ENCODE data around the gene AP1S3.
"Not testable (repeated sequence)": the region's sequence is repeated elsewhere in the genome, so short reads cannot be mapped to it uniquely, and the experiment has no call there.

The AP1S3 gene

DNA sequence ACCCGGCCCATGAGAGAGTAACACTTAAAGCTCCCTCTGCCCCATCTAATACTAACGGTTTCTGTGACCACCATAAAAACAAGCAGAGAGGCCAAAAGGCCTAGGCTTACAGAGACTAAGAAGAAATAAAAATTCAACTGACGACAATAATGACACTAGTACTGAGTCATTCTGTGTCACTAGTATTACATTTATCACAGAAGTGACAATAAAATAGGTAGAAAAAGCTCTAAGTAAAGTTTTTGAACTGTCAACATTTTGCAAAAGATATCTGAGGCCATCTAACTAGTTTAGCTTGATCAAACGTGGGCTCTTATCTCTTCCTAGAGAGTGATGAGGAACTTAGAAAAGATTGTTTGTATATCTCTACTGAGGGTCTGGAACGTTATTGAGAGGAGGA is 35.6 kb downstream of the AP1S3 start:
- DNase-seq (ENCODE audit: low spot score), result no peak

DNA sequence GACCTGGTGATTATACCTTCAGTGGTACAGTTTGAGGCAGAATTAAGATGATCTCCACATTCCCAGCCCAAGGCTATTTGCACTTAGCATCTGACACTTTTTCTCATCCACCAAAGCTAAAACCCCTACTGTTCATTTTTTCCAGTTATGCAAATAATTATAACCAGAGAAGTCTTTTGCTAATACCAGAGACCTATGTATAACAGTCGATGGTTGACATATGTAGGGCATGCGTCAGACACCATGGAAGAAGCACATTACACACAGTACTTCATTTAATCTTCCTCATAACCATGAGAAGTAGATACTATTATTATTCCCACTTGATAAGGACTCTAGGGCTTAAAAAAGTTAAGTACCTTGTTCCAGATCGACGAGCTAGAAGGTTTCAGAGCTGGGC is 36.5 kb downstream of the AP1S3 start:
- DNase-seq (ENCODE audit: low spot score), result no peak

DNA sequence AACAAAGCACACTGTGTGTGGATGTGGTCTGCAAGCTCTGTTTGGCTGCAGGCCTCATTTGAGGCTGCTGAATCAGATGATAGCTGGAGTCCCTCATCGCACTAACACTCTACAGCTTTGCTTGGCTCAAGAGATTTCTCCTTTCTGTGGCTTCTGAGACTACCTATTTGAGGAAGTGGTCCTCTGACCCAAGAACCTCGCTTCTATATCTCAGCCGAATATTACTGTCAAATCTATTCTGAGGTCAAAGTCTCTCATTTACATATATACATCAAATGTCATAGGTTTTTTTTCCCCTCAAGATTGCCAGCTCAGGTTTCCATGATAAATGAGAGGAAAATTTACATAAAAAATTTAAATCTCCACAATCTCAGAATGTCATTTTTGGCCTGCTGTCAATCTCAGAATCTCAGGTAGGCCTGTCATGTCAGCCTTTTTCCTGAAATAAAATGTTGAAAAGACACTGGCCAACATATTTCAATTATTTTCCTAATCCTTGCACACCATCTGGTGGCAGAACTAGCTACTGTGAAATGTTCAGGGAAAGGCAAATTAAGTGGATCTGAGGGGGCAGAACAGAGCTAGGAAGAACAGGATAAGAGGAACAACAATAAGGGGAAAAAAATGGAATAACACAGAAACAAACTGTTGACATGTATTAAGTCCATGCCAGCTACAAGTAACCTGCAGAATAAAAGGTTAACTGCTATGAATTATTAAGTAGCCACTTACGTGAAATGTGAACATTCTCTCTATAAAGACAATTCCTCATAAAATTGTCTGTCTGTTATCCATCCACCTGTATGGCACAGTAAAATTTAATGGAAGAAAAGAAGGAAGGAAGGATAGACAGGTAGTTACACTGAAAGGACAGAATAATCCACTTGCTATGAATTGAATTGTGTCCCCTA is 39.3 kb downstream of the AP1S3 start:
- DNase-seq (ENCODE audit: low spot score), result no peak

DNA sequence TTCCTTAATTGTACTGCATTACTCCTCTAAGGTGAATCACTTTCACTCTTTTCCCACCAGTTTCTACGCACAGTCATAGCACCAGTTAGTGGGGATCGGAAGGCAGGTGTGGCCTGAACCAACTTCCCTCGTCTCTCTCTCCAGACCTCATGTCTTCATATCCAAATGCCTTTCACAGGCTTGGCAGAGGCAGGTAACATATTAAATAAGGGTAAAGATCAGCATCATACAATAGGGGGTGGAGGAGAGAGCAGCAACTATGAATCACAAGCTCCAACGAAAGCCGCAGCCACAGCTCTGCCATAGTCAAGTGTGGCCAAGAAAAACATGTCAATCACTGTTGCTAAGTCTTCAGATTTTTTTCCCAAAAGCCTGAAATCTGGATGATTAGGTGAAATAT is 40.3 kb downstream of the AP1S3 start:
- DNase-seq (ENCODE audit: low spot score), result no peak

DNA sequence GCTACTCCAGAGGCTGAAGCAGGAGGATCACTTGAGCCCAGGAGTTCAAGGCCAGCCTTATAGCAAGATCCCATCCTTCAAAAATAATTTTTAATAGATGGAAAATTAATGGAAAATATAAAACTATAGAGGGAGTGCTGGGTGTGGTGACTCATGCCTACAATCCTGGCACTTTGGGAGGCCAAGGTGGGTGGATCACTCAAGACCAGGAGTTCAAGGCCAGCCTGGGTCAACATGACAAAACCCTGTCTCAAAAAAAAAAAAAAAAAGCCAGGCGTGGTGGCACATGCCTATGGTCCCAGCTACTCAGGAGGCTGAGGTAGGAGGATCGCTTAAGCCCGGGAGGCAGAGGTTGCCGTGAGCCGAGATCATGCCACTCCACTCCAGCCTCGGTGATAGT is 48.0 kb downstream of the AP1S3 start:
- DNase-seq (ENCODE audit: low spot score), result no peak

DNA sequence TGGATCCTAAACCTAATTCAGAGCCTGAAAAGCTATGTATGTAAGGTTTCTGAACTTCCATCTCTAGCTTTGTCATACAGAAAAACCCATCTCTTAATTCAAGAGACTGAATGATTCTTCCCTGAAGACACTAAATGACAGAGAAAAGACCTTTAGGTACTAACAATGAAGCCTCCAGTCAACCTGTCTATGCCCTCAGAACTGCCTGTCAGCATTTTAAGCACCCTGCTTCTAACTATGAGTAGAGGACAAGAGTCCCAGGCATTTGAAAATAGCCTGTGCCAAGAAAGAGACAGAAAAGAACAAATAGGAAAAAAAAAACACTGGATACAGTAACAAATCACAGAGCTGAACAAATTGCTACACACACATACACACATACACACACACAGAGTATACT is 48.6 kb downstream of the AP1S3 start:
- no peak for DNase-seq (ENCODE audit: low spot score)

DNA sequence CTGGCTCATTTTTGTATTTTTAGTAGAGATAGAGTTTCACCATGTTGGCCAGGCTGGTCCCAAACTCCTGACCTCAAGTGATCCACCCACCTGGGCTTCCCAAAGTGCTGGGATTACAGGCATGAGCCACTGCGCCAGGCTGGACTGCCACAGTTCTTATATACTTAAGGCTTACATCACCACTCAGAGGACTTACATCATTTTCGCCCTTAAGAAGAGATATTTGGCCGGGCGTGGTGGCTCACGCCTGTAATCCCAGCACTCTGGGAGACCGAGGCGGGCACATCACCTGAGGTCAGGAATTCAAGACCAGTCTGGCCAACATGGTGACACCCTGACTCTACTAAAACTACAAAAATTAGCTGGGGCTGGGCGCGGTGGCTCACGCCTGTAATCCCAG is 49.3 kb downstream of the AP1S3 start:
- DNase-seq (ENCODE audit: low spot score), result not testable (repeated sequence)

DNA sequence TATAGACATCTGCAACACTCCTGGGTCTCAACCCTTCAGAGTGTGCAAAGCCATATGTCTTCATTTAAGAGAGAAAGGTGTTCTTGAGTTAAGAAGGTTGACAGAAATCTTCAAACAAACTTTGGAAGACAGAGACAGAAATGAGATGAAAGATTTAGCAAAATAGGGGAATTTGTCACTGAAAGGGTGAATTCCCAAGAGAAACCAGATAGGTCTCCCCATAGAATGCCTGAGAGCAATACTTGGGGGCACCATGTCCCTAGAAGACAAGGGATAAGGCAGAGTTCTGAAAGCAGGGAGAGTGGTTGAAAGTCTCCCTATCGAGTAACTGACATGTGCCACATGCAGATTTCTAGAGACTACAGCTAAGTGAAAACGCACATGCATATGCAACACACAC is 50.0 kb downstream of the AP1S3 start:
- no peak for DNase-seq (ENCODE audit: low spot score)

DNA sequence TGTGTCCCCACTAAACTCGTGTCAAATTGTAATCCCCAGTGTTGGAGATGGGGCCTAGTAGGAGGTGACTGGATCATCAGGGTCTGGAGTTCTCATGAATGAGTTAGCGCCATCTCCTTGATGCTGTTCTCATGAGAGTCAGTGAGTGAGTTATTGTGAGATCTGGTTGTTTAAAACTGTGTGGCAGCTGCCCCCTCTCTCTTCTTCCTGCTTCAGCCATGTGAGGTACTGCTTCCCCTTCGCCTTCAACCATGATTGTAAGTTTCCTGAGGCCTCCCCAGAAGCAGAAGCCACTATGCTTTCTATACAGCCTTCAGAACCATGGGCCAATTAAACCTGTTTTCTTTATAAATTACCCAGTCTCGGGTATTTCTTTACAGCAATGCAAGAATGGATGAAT is 50.4 kb downstream of the AP1S3 start:
- DNase-seq (ENCODE audit: low spot score), result no peak

DNA sequence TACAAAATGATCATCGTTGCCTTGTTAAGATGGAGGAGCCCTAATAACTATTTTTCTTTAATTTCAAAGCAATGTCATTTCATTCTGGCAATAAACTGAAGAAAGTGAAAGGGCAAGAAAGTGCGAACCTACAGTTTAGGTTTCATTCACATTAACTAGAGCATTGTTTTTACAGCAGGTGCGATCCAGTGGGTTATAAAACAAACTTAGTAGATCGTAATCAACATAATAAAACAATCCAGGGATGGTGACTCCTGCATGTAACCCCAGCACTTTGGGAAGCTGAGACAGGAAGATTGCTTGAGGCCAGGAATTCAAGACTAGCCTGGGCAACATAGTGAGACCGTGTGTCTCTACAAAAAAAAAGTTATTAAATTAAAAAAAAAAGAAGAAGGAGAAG is 51.1 kb downstream of the AP1S3 start:
- no peak for DNase-seq (ENCODE audit: low spot score)

DNA sequence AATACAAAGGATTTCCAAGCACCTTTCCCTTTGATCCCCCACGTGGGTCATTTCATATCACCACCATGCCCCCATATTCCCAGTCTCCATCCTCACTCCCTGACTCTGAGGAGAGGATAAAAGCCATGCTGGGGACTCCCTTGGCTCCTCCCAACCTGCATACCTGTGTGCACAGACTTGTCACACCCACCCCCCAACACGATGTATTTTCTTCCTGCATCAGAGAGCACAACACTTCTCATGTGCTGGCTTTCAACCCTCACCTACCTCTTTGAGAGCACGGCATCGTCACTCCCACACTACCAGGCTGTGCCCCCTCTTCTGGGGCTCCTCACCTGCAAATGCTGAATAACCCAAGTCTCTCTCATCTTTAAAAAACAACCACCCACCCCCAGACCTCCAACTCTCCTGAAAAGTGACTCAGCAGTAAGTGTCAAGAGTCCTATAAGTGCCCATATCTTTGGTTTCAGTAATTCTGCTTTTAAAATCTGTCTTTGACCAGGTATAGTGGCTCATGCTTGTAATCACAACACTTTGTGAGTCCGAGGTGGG is 53.1 kb downstream of the AP1S3 start:
- no peak for DNase-seq (ENCODE audit: low spot score)

DNA sequence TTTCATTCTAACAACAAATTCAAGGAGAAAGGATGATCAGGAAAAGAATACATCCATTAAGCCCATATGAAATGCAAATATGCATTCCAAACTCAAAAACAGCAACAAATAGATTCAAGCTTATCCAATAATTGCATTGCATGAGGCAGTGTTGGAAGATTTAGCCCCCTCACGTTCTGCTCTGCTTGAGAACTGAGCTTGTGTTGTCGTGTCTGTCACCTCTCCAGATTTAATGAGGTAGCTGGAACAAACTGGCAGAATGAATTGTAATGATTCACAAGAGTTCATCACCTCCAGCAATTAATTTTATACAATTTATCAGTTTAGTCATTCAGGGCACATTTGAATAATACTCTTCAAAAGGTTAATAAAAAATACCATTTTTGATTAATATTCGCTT is 54.8 kb downstream of the AP1S3 start:
- DNase-seq (ENCODE audit: low spot score), result no peak

DNA sequence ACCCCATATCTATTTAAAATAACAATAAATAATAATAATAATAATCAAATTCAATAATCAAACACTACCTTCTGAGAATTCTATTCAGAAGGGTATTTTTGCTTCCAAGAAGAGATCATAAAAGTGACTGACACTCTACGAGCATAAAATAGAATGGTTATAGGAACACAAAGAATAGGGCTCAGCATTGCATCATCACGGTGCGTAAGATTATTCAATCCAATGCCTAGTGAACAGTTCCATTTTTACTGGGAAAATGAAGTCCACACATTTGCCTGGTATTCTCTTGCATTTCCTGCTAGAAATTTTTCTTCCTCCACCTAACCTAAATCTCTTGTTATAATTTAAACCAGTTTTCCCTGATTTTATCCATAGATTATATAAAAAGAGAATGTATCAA is 55.8 kb downstream of the AP1S3 start:
- no peak for DNase-seq (ENCODE audit: low spot score)

DNA sequence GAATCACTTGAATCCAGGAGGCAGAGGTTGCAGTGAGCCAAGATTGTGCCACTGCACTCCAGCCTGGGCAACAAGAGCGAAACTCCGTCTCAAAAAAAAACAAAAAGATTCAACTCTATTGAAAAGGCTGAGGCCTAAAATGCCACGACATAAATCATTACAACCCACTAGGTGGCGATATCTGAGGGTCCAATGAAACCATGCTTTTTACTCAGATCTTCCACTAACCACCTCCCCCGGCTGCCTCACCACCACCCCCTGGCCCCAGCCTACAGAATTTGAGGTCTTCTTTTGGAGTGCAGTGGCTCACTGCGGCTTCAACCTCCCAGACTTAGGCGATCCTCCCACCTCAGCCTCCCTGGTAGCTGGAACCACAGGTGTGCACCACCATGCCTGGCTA is 57.5 kb downstream of the AP1S3 start:
- no peak for DNase-seq (ENCODE audit: low spot score)

DNA sequence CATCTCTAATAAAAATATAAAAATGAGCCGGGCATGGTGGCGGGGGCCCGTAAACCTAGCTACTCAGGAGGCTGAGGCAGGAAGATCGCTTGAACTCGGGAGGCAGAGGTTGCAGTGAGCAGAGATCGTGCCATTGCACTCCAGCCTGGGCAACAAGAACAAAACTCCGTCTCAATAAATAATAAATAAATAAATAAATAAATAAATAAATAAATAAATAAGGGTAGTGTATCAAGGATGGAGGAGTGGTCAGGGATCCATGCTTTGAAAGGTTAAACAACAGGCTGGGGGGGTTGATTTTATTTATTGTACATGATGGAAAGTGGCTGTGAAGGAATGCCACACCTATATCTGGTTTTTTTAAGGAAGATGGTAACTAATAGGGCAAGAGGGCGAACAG is 63.2 kb downstream of the AP1S3 start:
- no peak for DNase-seq (ENCODE audit: low spot score)

DNA sequence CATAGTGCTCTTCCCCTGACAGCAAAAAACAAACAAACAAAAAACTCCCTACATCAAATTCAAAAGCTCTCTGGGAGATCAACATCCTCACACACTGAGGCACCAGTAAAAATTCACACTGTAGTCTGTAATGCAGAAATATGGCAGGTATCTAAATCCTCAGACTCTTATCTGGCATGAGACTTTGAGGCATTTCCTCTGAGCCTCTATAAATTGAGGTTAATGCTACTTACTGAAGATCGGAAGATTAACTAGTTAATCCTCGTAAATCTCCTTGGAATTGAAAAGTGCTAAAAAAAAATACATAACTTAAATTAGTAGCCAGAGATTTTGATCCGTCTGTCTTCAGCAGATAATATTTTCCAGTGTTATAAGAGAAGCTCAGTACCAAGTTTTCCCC is 65.0 kb downstream of the AP1S3 start:
- DNase-seq (ENCODE audit: low spot score), result no peak

DNA sequence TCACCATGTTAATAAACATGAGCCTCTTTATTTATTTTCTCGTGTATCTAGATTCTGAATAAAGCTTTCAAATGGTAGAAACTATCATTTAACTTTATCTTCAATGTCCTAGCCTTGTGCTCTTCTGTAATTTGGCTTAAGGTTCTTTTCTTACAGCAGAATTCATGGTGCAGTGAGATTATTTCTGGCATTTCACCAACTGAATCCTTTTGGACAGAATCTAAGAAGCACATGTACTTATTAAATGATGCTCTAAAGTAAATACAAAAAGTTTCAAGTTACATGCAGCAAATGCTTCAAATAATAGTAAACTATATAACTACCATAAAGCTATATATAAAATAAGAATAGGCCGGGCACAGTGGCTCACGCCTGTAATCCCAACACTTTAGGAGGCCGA is 65.9 kb downstream of the AP1S3 start:
- DNase-seq (ENCODE audit: low spot score), result no peak

DNA sequence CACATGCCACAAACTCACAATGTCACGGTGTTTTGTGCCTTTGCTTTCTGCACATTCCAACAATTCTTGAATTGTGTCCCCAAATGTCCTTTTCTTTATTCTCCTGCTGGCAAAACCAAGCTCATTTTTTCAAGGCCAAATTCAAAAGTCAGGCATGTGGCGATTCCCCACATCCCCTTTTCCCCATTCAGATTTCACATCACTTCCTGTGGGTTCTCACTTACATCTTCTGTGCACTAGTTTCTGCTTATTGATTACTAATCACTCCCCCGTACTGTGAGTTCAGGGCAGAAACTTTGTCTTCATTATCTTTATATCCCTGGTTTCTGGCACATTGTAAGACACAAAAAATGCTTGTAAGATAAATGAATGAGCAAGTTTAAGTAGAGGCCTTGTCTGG is 69.2 kb downstream of the AP1S3 start:
- no peak for DNase-seq (ENCODE audit: low spot score)

DNA sequence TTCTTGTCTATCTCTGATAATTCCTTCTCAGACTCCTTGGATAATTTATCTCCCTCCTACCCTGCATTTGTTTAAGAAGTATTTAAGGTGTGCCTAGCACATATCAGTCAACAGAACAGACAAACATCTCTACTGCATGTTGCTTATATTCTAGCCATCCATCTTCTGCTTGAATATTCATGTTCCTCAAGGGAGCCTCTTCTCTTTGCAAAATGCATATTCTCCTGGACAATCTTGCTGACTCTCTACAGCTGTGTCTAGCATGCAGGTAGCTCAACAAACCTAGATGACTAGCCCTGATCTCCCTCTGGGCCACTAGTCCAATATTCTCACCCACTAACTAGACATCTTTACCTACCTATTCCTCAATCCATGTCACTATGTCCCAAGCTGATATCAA is 70.0 kb downstream of the AP1S3 start:
- DNase-seq (ENCODE audit: low spot score), result no peak

DNA sequence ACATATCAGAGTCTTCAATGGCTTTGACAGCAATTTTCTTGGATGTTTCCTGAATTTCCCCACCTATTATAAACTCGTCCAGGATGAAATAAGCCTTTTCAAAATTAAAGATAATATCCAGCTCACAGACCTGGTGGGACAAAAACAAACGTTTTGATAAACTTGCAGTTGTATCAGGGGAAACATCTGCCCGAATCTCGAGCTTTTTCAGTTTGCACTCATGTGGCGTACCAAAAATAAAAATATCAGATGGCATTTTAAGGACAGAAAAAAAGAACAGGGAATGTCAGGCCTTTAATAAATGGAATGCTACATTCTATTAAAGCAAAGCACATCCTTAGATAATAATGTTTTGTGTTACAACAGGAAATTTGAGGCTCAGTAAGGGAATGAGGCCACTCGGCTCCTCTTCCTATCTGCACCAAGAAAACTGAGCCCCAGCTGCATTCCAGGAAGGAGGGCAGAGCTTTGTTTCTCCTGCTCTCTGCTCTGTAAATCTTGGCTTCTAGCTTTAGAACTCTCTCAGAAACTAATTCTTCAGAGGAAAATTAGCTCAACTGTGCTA is 72.1 kb downstream of the AP1S3 start:
- no peak for DNase-seq (ENCODE audit: low spot score)

DNA sequence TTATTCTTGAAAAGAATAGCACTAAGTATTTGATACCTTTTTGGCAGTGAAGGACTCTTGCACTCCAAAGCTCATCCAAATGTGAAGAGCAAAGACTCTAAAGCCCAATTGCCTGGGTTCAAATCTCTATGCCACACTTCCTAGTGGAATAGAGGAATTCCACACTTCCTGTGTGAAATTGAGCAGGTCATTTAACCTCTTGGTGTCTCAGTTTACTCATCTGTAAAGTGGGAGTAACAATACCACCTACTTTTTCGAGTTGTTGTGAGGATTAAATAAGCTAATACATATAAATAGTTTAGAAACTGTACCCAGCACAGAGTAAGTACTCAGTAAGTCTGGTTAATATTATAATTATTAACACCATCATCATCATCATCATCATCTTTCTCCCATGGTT is 72.6 kb downstream of the AP1S3 start:
- no peak for DNase-seq (ENCODE audit: low spot score)

DNA sequence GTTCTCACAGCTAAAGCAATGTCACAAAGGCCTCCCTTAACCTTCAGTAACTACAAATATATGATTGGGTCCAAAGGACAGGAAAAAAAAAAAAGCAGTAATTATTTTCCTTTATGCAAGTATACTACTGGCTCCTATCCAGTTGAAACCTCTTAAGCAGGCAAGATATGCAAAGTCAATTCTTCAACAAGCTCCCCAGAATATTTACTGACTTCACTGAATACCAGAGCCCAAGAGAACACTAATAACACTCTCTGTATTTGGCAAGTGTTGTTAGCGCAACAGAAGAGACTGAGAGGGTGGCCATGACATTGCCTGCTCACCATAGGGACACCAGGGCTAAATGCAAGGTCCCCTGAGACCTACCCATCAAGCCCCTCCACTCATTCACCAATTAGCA is 74.5 kb downstream of the AP1S3 start:
- DNase-seq (ENCODE audit: low spot score), result no peak

DNA sequence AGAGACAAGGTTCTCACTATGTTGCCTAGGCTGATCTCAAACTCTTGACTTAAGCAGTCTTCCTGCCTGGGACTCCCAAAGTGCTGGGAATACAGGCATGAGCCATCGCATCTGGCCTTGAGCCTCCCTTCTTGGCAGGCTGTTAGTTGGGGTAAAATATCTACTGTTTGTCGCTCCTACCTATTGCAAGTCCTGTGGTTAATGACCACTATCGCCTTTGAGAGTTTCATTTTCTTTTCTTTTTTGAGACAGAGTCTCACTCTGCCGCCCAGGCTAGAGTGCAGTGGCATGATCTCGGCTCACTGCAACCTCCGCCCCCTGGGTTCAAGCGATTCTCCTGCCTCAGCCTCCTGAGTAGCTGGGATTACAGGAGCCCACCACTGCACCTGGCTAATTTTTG is 75.6 kb downstream of the AP1S3 start:
- DNase-seq (ENCODE audit: low spot score), result not testable (repeated sequence)

Measured in left forelimb (tissue), 1 donor.